Measurements from ENCODE around the gene ARHGAP26.
A peak's percentile ranks its signal among the peaks of the same experiment; 100 is the strongest.
"Not testable (repeated sequence)": the region's sequence is repeated elsewhere in the genome, so short reads cannot be mapped to it uniquely, and the experiment has no call there.

Gene ARHGAP26

GRCh38 chr5:143074414-143074996, 304.3 kb downstream of the ARHGAP26 start:
- peak in 1 of 3 experiments; percentile 1 for DNase-seq

- no peak for DNase-seq
Measured at GRCh38 chr5:143076377-143076776, 306.2 kb downstream of the ARHGAP26 start.

- no peak for DNase-seq
Measured at GRCh38 chr5:143077453-143078103, 307.4 kb downstream of the ARHGAP26 start.

- no peak for DNase-seq
Measured at GRCh38 chr5:143078313-143078712, 308.1 kb downstream of the ARHGAP26 start.

GRCh38 chr5:143078971-143079370, 308.8 kb downstream of the ARHGAP26 start:
- no peak for DNase-seq

GRCh38 chr5:143080407-143080806, 310.2 kb downstream of the ARHGAP26 start:
- DNase-seq, result no peak

GRCh38 chr5:143080982-143081381, 310.8 kb downstream of the ARHGAP26 start:
- no peak for DNase-seq

- DNase-seq, result no peak
Measured at GRCh38 chr5:143083006-143083405, 312.8 kb downstream of the ARHGAP26 start.

- DNase-seq, result no peak
Measured at GRCh38 chr5:143084407-143084806, 314.2 kb downstream of the ARHGAP26 start.

GRCh38 chr5:143085319-143085917, 315.2 kb downstream of the ARHGAP26 start:
- DNase-seq, result no peak

GRCh38 chr5:143086546-143086907, 316.4 kb downstream of the ARHGAP26 start:
- no peak for DNase-seq

GRCh38 chr5:143086908-143087637, 316.9 kb downstream of the ARHGAP26 start:
- peak in 1 of 3 experiments; percentile 20 for DNase-seq

- not testable (repeated sequence) for DNase-seq
Measured at GRCh38 chr5:143088702-143089101, 318.5 kb downstream of the ARHGAP26 start.

- DNase-seq, result not testable (repeated sequence)
Measured at GRCh38 chr5:143090044-143090443, 319.9 kb downstream of the ARHGAP26 start.

GRCh38 chr5:143092711-143093451, 322.7 kb downstream of the ARHGAP26 start:
- DNase-seq, result not testable (repeated sequence)

- DNase-seq, result no peak
Measured at GRCh38 chr5:143093452-143094086, 323.4 kb downstream of the ARHGAP26 start.

GRCh38 chr5:143094087-143094521, 323.9 kb downstream of the ARHGAP26 start:
- no peak for DNase-seq

GRCh38 chr5:143094608-143095007, 324.4 kb downstream of the ARHGAP26 start:
- not testable (repeated sequence) for DNase-seq

GRCh38 chr5:143101121-143101520, 330.9 kb downstream of the ARHGAP26 start:
- no peak for DNase-seq

- DNase-seq, result peak in 1 of 3 experiments; percentile 41
Measured at GRCh38 chr5:143101725-143102386, 331.7 kb downstream of the ARHGAP26 start.

- no peak for DNase-seq
Measured at GRCh38 chr5:143102411-143102810, 332.2 kb downstream of the ARHGAP26 start.

Data from NCI-H1417 (cell line).